Endothelial cell of umbilical vein (primary cell): ENCODE measurements around the gene KCNMA1. TPM values are rescaled to one million over a fixed set of nuclear protein-coding genes. Genes with fewer than 3 reads are reported as not detected.

Experiments used
- BruUV-seq: library from RNA; stranded (reverse); fragments of 400-500 nt; replicated peaks from 2 replicates; lab custom pipeline; 2021; lab: Mats Ljungman, UMichigan
- CTCF ChIA-PET: fragments of 300-600, 350-600 bp; sonication (Branson Sonifier 250); formaldehyde crosslinking; loops from one replicate; lab custom pipeline; 2021; ENCODE audit warnings: antibody characterized with exemption, inconsistent platforms; lab: Charles Lee
- POLR2A ChIA-PET: fragments of 300-600, 350-600 bp; sonication (Branson Sonifier 250); formaldehyde crosslinking; loops from one replicate; lab custom pipeline; 2021; ENCODE audit warnings: antibody characterized with exemption, inconsistent platforms; lab: Charles Lee
- DNase-seq: peaks from one replicate; pipeline ENCODE4 v3.0.0-alpha.2; 2011; ENCODE audit warnings: low read depth, low spot score
- FAIRE-seq: peaks from 2 replicates; lab custom pipeline; 2011; peaks lifted over from hg19 to GRCh38; lab: Jason Lieb, UNC
- H2AFZ ChIP-seq: 2 replicates; pipeline ENCODE4 v1.6.0; 2012; ENCODE audit warnings: low read depth, low read length, control low read depth, inconsistent platforms
- H3K27ac ChIP-seq: 2 replicates; pipeline ENCODE4 v1.5.1; 2011; ENCODE audit warnings: low read depth, mild to moderate bottlenecking, control low read depth, low read length, moderate library complexity; ENCODE audit not compliant: insufficient read depth
- H3K27me3 ChIP-seq, 2 experiments: 2 replicates each; pipeline versions ENCODE4 v1.6.0 to v1.6.1; 2011; ENCODE audit warnings: low read length in 2 of 2, mixed read lengths in 1 of 2; ENCODE audit not compliant: control insufficient read depth in 2 of 2, insufficient read depth in 2 of 2
- H3K36me3 ChIP-seq, 2 experiments: 2 replicates in 1 of 2; 3 replicates in 1 of 2; pipeline ENCODE4 v1.5.1; 2011; ENCODE audit warnings: low read length in 2 of 2, mild to moderate bottlenecking in 1 of 2, moderate library complexity in 1 of 2; ENCODE audit not compliant: control insufficient read depth in 2 of 2, insufficient read depth in 2 of 2; ENCODE audit errors: extremely low read depth in 1 of 2
- H3K4me1 ChIP-seq: 3 replicates; pipeline ENCODE4 v1.5.1; 2011; ENCODE audit warnings: mild to moderate bottlenecking, low read length; ENCODE audit not compliant: control insufficient read depth, insufficient read depth; ENCODE audit errors: extremely low read depth
- H3K4me2 ChIP-seq: 2 replicates; pipeline ENCODE4 v1.6.1; 2011; ENCODE audit warnings: low read length, control low read depth, mixed read lengths; ENCODE audit not compliant: insufficient read depth
- H3K4me3 ChIP-seq, 3 experiments: fragments of 200-600 bp in 1 of 3; sonication (generic), shearing (Covaris generic) in 1 of 3; replicated peaks in 1 of 3; 2 replicates each; pipeline ENCODE4 v1.5.1; 2011 to 2016; ENCODE audit warnings: control low read depth in 3 of 3, low read length in 3 of 3, mild to moderate bottlenecking in 2 of 3, inconsistent platforms in 1 of 3, low read depth in 1 of 3, moderate library complexity in 1 of 3; ENCODE audit not compliant: insufficient read depth in 1 of 3
- H3K79me2 ChIP-seq: 2 replicates; pipeline ENCODE4 v1.6.0; 2012; ENCODE audit warnings: low read length, inconsistent platforms; ENCODE audit not compliant: control insufficient read depth, insufficient read depth
- H3K9ac ChIP-seq: replicated peaks from 2 replicates; pipeline ENCODE3; 2011; ENCODE audit warnings: low read length, control low read depth; ENCODE audit not compliant: insufficient read depth; ENCODE audit errors: extremely low read depth
- H3K9me1 ChIP-seq: replicated peaks from 3 replicates; pipeline ENCODE4 v1.6.0; 2011; ENCODE audit warnings: mild to moderate bottlenecking, low read length; ENCODE audit not compliant: control insufficient read depth, insufficient read depth; ENCODE audit errors: extremely low read depth
- H3K9me3 ChIP-seq: replicated peaks from 2 replicates; pipeline ENCODE4 v1.5.1; 2012; ENCODE audit warnings: low read length, inconsistent platforms; ENCODE audit not compliant: control insufficient read depth, insufficient read depth
- H4K20me1 ChIP-seq: replicated peaks from 2 replicates; pipeline ENCODE3; 2011; ENCODE audit warnings: mild to moderate bottlenecking, low read length; ENCODE audit not compliant: control insufficient read depth, insufficient read depth; ENCODE audit errors: extremely low read depth
- CTCF ChIP-seq, 2 donors: IDR thresholded peaks; 1 replicate in 1 of 2; 2 replicates in 1 of 2; pipeline ENCODE4 v1.5.1; 2011; ENCODE audit warnings: low read length in 2 of 2, mild to moderate bottlenecking in 2 of 2, moderate library complexity in 2 of 2, control low read depth in 1 of 2, inconsistent platforms in 1 of 2, low read depth in 1 of 2; ENCODE audit not compliant: insufficient read depth in 1 of 2; ENCODE audit errors: extremely low read depth in 1 of 2
- EZH2 ChIP-seq: IDR thresholded peaks from 2 replicates; pipeline ENCODE4 v1.6.1; 2012; ENCODE audit warnings: borderline replicate concordance, low read depth, mild to moderate bottlenecking, moderate library complexity, low read length, inconsistent platforms; ENCODE audit not compliant: severe bottlenecking
- FOS ChIP-seq: IDR thresholded peaks from 2 replicates; pipeline ENCODE4 v1.6.1; 2011; ENCODE audit warnings: mild to moderate bottlenecking, low read length, moderate library complexity, borderline replicate concordance; ENCODE audit not compliant: insufficient read depth
- GATA2 ChIP-seq: IDR thresholded peaks from 2 replicates; pipeline ENCODE4 v1.7.0; 2011; ENCODE audit warnings: low read depth, mild to moderate bottlenecking, moderate library complexity, mixed read lengths, low read length; ENCODE audit not compliant: insufficient read length, insufficient read depth
- JUN ChIP-seq: IDR thresholded peaks from 2 replicates; pipeline ENCODE4 v1.6.1; 2011; ENCODE audit warnings: borderline replicate concordance, low read depth; ENCODE audit not compliant: insufficient read length, insufficient read depth
- MAX ChIP-seq: IDR thresholded peaks from 2 replicates; pipeline ENCODE4 v1.6.1; 2011; ENCODE audit not compliant: insufficient read depth, insufficient read length
- MYC ChIP-seq: IDR thresholded peaks from one replicate; pipeline ENCODE4 v1.6.1; 2011; ENCODE audit warnings: mild to moderate bottlenecking, low read depth, low read length
- POLR2A ChIP-seq: IDR thresholded peaks from 2 replicates; pipeline ENCODE4 v1.6.1; 2012; ENCODE audit warnings: low read depth, mild to moderate bottlenecking, control low read depth, low read length
- POLR2AphosphoS5 ChIP-seq: IDR thresholded peaks from 2 replicates; pipeline ENCODE4 v1.6.1; 2012; ENCODE audit warnings: low read depth, mild to moderate bottlenecking, control low read depth, low read length, moderate library complexity; ENCODE audit not compliant: insufficient read depth
- dilution Hi-C: fragments of 300-500 bp; cut with MboI; formaldehyde crosslinking; loops from one replicate; pipeline ENCODE4 v1.15.0; 2019; ENCODE audit warnings: low sequenced_read_pairs; ENCODE audit not compliant: extremely low pct_ligation_motif_present
- intact Hi-C: fragments of 100-400 bp; cut with micrococcal nuclease; formaldehyde crosslinking; loops from one replicate; pipeline ENCODE4 v1.10.0; 2022
- polyA plus RNA-seq, 4 experiments: library from polyadenylated mRNA; depleted of rRNA in 3 of 4; stranded (reverse) in 3 of 4; unstranded in 1 of 4; fragments of >200 nt; gene quantifications; 2 replicates each; pipeline versions ENCODE4 v1.2.1 to v1.2.3, GENCODE V29; 2011 to 2012; ENCODE audit warnings: missing spikeins in 1 of 4
- total RNA-seq: library from RNA; stranded (reverse); gene quantifications from 2 replicates; pipeline ENCODE4 v1.2.3, GENCODE V29; 2021

Gene KCNMA1
- total and polyA plus RNA-seq, 2 donors (not counting 3 experiments of a cell fraction or from before 2014, with no cell fraction given) = 0.10 to 0.82 TPM

GRCh38 chr10:77583527-77583926 lies 54.1 kb downstream of the KCNMA1 start:
- POLR2A ChIA-PET = no interaction called here
- FAIRE-seq = no peak
- CTCF ChIA-PET = no interaction called here

More at GRCh38 chr10:77583527-77583926, 54.1 kb downstream of the KCNMA1 start:
- Histone ChIP-seq H2AFZ (no peak overlapping the region), H4K20me1 (no peaks in the 10 kb centered on the region), H3K9me1 (no peaks in the 10 kb centered on the region), H3K36me3 (no peaks in the 10 kb centered on the region), H3K27me3 (peaks cover 2 to 4% of the 10 kb centered on the region in 2 experiments), H3K27ac (no peak overlapping the region), H3K4me2 (no peak overlapping the region), H3K4me1 (peaks cover 2% of the 10 kb centered on the region), H3K79me2 (no peaks in the 10 kb centered on the region), H3K4me3 (no peak overlapping the region), H3K9me3 (no peaks in the 10 kb centered on the region), H3K9ac (no peak overlapping the region)
- dilution Hi-C loops (no loop called here), intact Hi-C loops (no loop called here)
- BruUV-seq = no TSS peak
- TF ChIP-seq GATA2 = no peak
- TF ChIP-seq EZH2 = no peak
- TF ChIP-seq CTCF (IDR thresholded peaks at IDR 0.05; ENCODE audit: extremely low read depth in 1 of 2, insufficient read depth in 1 of 2, low read depth in 1 of 2, low read length in 2 of 2) = no peak
- no peak for TF ChIP-seq FOS
- no peak for TF ChIP-seq MYC
- no peak for TF ChIP-seq MAX
- no peak for TF ChIP-seq JUN
- no peak for TF ChIP-seq POLR2A
- TF ChIP-seq POLR2AphosphoS5 = no peak
- no peak for DNase-seq
